Smooth muscle cell (in vitro differentiated cells): Measurements from ENCODE around the gene TGIF2. TPM values are rescaled to one million over a fixed set of nuclear protein-coding genes. Genes with fewer than 3 reads are reported as not detected.

Experiments
- DNase-seq: peaks from one replicate; lab custom pipeline; 2025; ENCODE audit not compliant: unreplicated experiment; lab: John Stamatoyannopoulos, UW
- H2AFZ ChIP-seq: fragments of 200-600 bp; sonication (generic); 2 replicates; pipeline ENCODE4 v1.6.0; 2016; ENCODE audit warnings: antibody characterized with exemption, low read depth, mild to moderate bottlenecking
- H3F3A ChIP-seq: fragments of 200-600 bp; sonication (generic); 2 replicates; pipeline ENCODE4 v1.6.0; 2017; ENCODE audit warnings: antibody characterized with exemption, low read depth
- H3K27ac ChIP-seq: fragments of 200-600 bp; sonication (generic); 2 replicates; pipeline ENCODE4 v1.5.1; 2016; ENCODE audit warnings: low read depth, mild to moderate bottlenecking
- H3K27me3 ChIP-seq: fragments of 200-600 bp; sonication (generic); 2 replicates; pipeline ENCODE4 v1.6.1; 2016; ENCODE audit warnings: low read depth, mild to moderate bottlenecking
- H3K36me3 ChIP-seq: fragments of 200-600 bp; sonication (generic); 2 replicates; pipeline ENCODE4 v1.5.1; 2016; ENCODE audit warnings: low read depth
- H3K4me1 ChIP-seq: fragments of 200-600 bp; sonication (generic); 2 replicates; pipeline ENCODE4 v1.5.1; 2016; ENCODE audit warnings: low read depth
- H3K4me2 ChIP-seq: fragments of 200-600 bp; sonication (generic); 2 replicates; pipeline ENCODE4 v1.6.0; 2016; ENCODE audit warnings: mild to moderate bottlenecking
- H3K4me3 ChIP-seq: fragments of 200-600 bp; sonication (generic); 2 replicates; pipeline ENCODE4 v1.5.1; 2016; ENCODE audit warnings: mild to moderate bottlenecking
- H3K79me2 ChIP-seq: fragments of 200-600 bp; sonication (generic); 2 replicates; pipeline ENCODE4 v1.6.0; 2016; ENCODE audit warnings: low read depth, mild to moderate bottlenecking
- H3K9ac ChIP-seq: fragments of 200-600 bp; sonication (generic); 2 replicates; pipeline ENCODE4 v1.6.0; 2016; ENCODE audit warnings: low read depth
- H3K9me3 ChIP-seq: fragments of 200-600 bp; sonication (generic); replicated peaks from 2 replicates; pipeline ENCODE4 v1.5.1; 2016; ENCODE audit warnings: low read depth
- H4K20me1 ChIP-seq: fragments of 200-600 bp; sonication (generic); 2 replicates; pipeline ENCODE4 v1.6.0; 2016; ENCODE audit warnings: low read depth
- CTCF ChIP-seq: fragments of 200-600 bp; sonication (generic); IDR thresholded peaks from 2 replicates; pipeline ENCODE4 v1.5.1; 2017; ENCODE audit warnings: borderline replicate concordance, mild to moderate bottlenecking, antibody characterized with exemption; ENCODE audit not compliant: insufficient read depth, poor library complexity, severe bottlenecking
- WGBS: methylation state at CpG from one replicate; pipeline ENCODE4 v1.1.7; 2016; ENCODE audit warnings: low lambda C conversion rate; 5-methylcytosine and 5-hydroxymethylcytosine counted together
- polyA plus RNA-seq: library from polyadenylated mRNA; unstranded; fragments of >200 nt; fragmentation: Nextera tagmentation; extraction: Ambion mirVana; gene quantifications from 2 replicates; pipeline ENCODE4 v1.2.1, GENCODE V29; 2016
- small RNA-seq: library from RNA; depleted of rRNA; stranded (forward); fragments of <200 nt; gene quantifications from one replicate; pipeline ENCODE3, GENCODE V24; 2014
- total RNA-seq: library from RNA; depleted of rRNA; stranded (reverse); fragments of >200 nt; gene quantifications from 2 replicates; pipeline ENCODE4 v1.2.3, GENCODE V29; 2014

The TGIF2 gene
- total and polyA plus RNA-seq, 2 experiments from 2014 or later = 14.5 to 18.1 TPM

DNA sequence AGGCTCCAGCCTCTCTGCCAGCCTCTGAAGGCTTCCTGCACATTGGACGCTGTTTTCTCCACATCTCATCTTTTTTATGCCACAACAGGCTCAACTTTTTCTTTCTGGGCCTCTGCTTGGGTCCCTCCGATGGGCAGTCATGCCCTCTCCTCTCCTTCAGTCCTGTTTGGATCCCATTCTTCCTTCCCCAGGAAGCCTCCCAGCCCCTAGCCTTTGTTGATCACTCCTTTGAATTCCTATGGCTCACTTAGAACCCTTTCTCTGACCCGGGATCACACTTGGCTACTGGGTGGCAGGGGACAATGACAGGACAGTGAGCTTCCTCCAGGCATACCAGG, 68.1 kb downstream of the TGIF2 start:
- no peaks in the 10 kb centered on the region for H3K79me2 ChIP-seq
- no peak for TF ChIP-seq CTCF
- H4K20me1 ChIP-seq = no peaks in the 10 kb centered on the region
- no peaks in the 10 kb centered on the region for H3K27me3 ChIP-seq
- no peaks in the 10 kb centered on the region for H3K36me3 ChIP-seq
- no peaks in the 10 kb centered on the region for H3F3A ChIP-seq
- no peak overlapping the region for H3K4me3 ChIP-seq
- H3K9ac ChIP-seq = no peak overlapping the region
- peaks cover 5% of the 10 kb centered on the region for H3K4me1 ChIP-seq
- DNase-seq = no peak
- no peak overlapping the region for H2AFZ ChIP-seq
- 90% methylated on average over 3 of the region's 3 CpGs for whole genome bisulfite sequencing
- no peaks in the 10 kb centered on the region for H3K9me3 ChIP-seq
- no peak overlapping the region for H3K27ac ChIP-seq
- H3K4me2 ChIP-seq = no peak overlapping the region

DNA sequence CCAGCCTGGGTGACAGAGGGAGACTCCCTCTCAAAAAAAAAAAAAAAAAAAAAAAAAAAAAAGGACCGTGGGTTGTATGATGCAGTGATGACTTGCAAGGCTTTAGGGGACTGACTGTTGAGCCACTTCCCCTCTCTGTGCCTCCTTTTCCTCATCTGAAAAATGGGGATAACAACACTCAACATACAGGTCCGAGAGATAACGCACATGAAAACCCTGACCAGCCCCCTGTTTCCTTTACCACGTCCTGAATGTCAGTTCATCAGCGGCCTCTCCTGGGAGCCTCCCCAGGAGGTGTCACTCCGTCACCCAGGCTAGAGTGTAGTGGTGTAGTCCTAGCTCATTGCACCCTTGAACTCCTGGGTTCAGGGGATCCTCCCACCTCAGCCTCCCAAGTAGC, 68.7 kb downstream of the TGIF2 start:
- Histone ChIP-seq H3K27ac (no peak overlapping the region), H3K79me2 (no peaks in the 10 kb centered on the region), H3K4me3 (no peak overlapping the region), H3K36me3 (no peaks in the 10 kb centered on the region), H3K27me3 (no peaks in the 10 kb centered on the region), H3K4me2 (no peak overlapping the region), H3K4me1 (peaks cover 11% of the 10 kb centered on the region), H3K9ac (no peak overlapping the region), H2AFZ (no peak overlapping the region), H4K20me1 (no peaks in the 10 kb centered on the region), H3F3A (no peaks in the 10 kb centered on the region), H3K9me3 (no peaks in the 10 kb centered on the region)
- DNase-seq = no peak
- 94% methylated on average over 6 of the region's 6 CpGs for WGBS
- TF ChIP-seq CTCF = no peak

Small RNA genes within 50 kb of the gene (small RNA-seq; reads per million reads assigned to genes)
- not detected for gene RF00017

Other genes with a start within 250 kb of the TGIF2 start
- gene MYL9, start 32.1 kb upstream of the TGIF2 start, total RNA-seq = 185 and 198 TPM in 2 replicates
- gene MYL9, start 32.1 kb upstream of the TGIF2 start, polyA plus RNA-seq = 993 and 1,109 TPM in 2 replicates
- 60.5 and 66.8 TPM in 2 replicates for gene RAB5IF, start 32.2 kb downstream of the TGIF2 start, total RNA-seq
- gene RAB5IF, start 32.2 kb downstream of the TGIF2 start, polyA plus RNA-seq = 108 and 139 TPM in 2 replicates
- not detected in 2 replicates for gene SLA2, start 72.6 kb downstream of the TGIF2 start, total RNA-seq
- not detected in 2 replicates for gene SLA2, start 72.6 kb downstream of the TGIF2 start, polyA plus RNA-seq
- 14.6 and 16.3 TPM in 2 replicates for gene NDRG3, start 172.5 kb downstream of the TGIF2 start, total RNA-seq
- 13.4 and 18.7 TPM in 2 replicates for gene NDRG3, start 172.5 kb downstream of the TGIF2 start, polyA plus RNA-seq
- gene DSN1, start 200.2 kb downstream of the TGIF2 start, total RNA-seq = 17.0 and 23.0 TPM in 2 replicates
- gene DSN1, start 200.2 kb downstream of the TGIF2 start, polyA plus RNA-seq = 15.1 and 17.4 TPM in 2 replicates